H9 (cell line): ENCODE measurements around the gene SYNGR1. TPM values are rescaled to one million over a fixed set of nuclear protein-coding genes. Genes with fewer than 3 reads are reported as not detected.

Source experiments
- DNase-seq: peaks from one replicate; pipeline ENCODE4 v3.0.0-alpha.2; 2017
- H2AFZ ChIP-seq: one replicate; pipeline ENCODE4 v1.6.1; 2013; ENCODE audit warnings: mild to moderate bottlenecking, low read length, control low read depth, moderate library complexity
- H2AK5ac ChIP-seq: 2 replicates; pipeline ENCODE4 v1.6.1; 2013; ENCODE audit warnings: low read length, control low read depth, mixed read lengths; ENCODE audit not compliant: insufficient read length
- H2BK120ac ChIP-seq: one replicate; pipeline ENCODE4 v1.6.1; 2013; ENCODE audit warnings: low read depth, mild to moderate bottlenecking, low read length, control low read depth, inconsistent platforms; ENCODE audit not compliant: poor library complexity, severe bottlenecking
- H2BK12ac ChIP-seq: 2 replicates; pipeline ENCODE4 v1.6.1; 2013; ENCODE audit warnings: low read length, control low read depth, mixed read lengths, low read depth; ENCODE audit not compliant: insufficient read length
- H2BK15ac ChIP-seq: 2 replicates; pipeline ENCODE4 v1.6.1; 2013; ENCODE audit warnings: low read depth, low read length, control low read depth
- H2BK20ac ChIP-seq: one replicate; pipeline ENCODE4 v1.6.1; 2013; ENCODE audit warnings: low read depth, mild to moderate bottlenecking, low read length, control low read depth, inconsistent platforms; ENCODE audit not compliant: poor library complexity, severe bottlenecking
- H2BK5ac ChIP-seq: 2 replicates; pipeline ENCODE4 v1.6.1; 2013; ENCODE audit warnings: low read length, control low read depth, mixed read lengths; ENCODE audit not compliant: insufficient read length
- H3K14ac ChIP-seq: 2 replicates; pipeline ENCODE4 v1.6.1; 2013; ENCODE audit warnings: low read length, control low read depth; ENCODE audit not compliant: insufficient read depth
- H3K18ac ChIP-seq: 2 replicates; pipeline ENCODE4 v1.6.1; 2013; ENCODE audit warnings: low read depth, mild to moderate bottlenecking, mixed read lengths, low read length, control low read depth; ENCODE audit not compliant: insufficient read length
- H3K23ac ChIP-seq: 2 replicates; pipeline ENCODE4 v1.6.1; 2013; ENCODE audit warnings: low read length, control low read depth, mixed read lengths, low read depth; ENCODE audit not compliant: insufficient read length
- H3K23me2 ChIP-seq: 2 replicates; pipeline ENCODE4 v1.6.1; 2013; ENCODE audit warnings: low read depth, mild to moderate bottlenecking, mixed read lengths, low read length, control low read depth; ENCODE audit not compliant: insufficient read length, poor library complexity, severe bottlenecking
- H3K27ac ChIP-seq: 2 replicates; pipeline ENCODE4 v1.5.1; 2013; ENCODE audit warnings: low read length, control low read depth, mixed read lengths, low read depth; ENCODE audit not compliant: insufficient read length
- H3K27me3 ChIP-seq: 2 replicates; pipeline ENCODE4 v1.6.1; 2013; ENCODE audit warnings: low read length, control low read depth, inconsistent platforms; ENCODE audit not compliant: insufficient read depth
- H3K4ac ChIP-seq: 2 replicates; pipeline ENCODE4 v1.6.1; 2013; ENCODE audit warnings: low read depth, mild to moderate bottlenecking, control low read depth, inconsistent platforms, low read length, moderate library complexity
- H3K4me1 ChIP-seq: 2 replicates; pipeline ENCODE4 v1.6.1; 2013; ENCODE audit warnings: low read length, control low read depth, inconsistent platforms; ENCODE audit not compliant: insufficient read depth
- H3K4me2 ChIP-seq: 2 replicates; pipeline ENCODE4 v1.6.1; 2013; ENCODE audit warnings: low read length, control low read depth, mixed read lengths; ENCODE audit not compliant: insufficient read length, insufficient read depth
- H3K56ac ChIP-seq: 2 replicates; pipeline ENCODE4 v1.6.1; 2013; ENCODE audit warnings: low read depth, mild to moderate bottlenecking, mixed read lengths, low read length, control low read depth; ENCODE audit not compliant: insufficient read length
- H3K79me1 ChIP-seq: 2 replicates; pipeline ENCODE4 v1.6.1; 2013; ENCODE audit warnings: low read depth, mild to moderate bottlenecking, moderate library complexity, low read length, control low read depth, inconsistent platforms; ENCODE audit not compliant: insufficient read depth, poor library complexity, severe bottlenecking
- H3K79me2 ChIP-seq: 2 replicates; pipeline ENCODE4 v1.6.1; 2013; ENCODE audit warnings: low read length, control low read depth, inconsistent platforms; ENCODE audit not compliant: insufficient read depth
- H3K9ac ChIP-seq: 2 replicates; pipeline ENCODE4 v1.6.1; 2013; ENCODE audit warnings: low read length, control low read depth, mixed read lengths; ENCODE audit not compliant: insufficient read length; ENCODE audit errors: extremely low read depth
- H3K9me3 ChIP-seq: one replicate; pipeline ENCODE4 v1.6.1; 2013; ENCODE audit warnings: low read depth, low read length, inconsistent platforms; ENCODE audit not compliant: control insufficient read depth
- H3T11ph ChIP-seq: one replicate; pipeline ENCODE4 v1.6.1; 2013; ENCODE audit warnings: mild to moderate bottlenecking, low read length, control low read depth, inconsistent platforms
- H4K20me1 ChIP-seq: one replicate; pipeline ENCODE4 v1.6.1; 2013; ENCODE audit not compliant: control insufficient read depth, insufficient read length, insufficient read depth
- H4K5ac ChIP-seq: 2 replicates; pipeline ENCODE4 v1.6.1; 2013; ENCODE audit warnings: low read depth, mild to moderate bottlenecking, mixed read lengths, low read length, control low read depth; ENCODE audit not compliant: insufficient read length
- H4K8ac ChIP-seq: replicated peaks from 2 replicates; pipeline ENCODE4 v1.6.1; 2013; ENCODE audit warnings: low read length, control low read depth, mixed read lengths, low read depth; ENCODE audit not compliant: insufficient read length
- H4K91ac ChIP-seq: 2 replicates; pipeline ENCODE4 v1.6.1; 2013; ENCODE audit warnings: low read depth, mild to moderate bottlenecking, moderate library complexity, mixed read lengths, low read length, control low read depth; ENCODE audit not compliant: insufficient read length
- H3K27ac Mint-ChIP-seq, 3 experiments: 2 replicates in 2 of 3; 3 replicates in 1 of 3; pipeline ENCODE4 v1.8.0; 2020 to 2021; ENCODE audit warnings: mixed read lengths in 3 of 3, mild to moderate bottlenecking in 1 of 3, moderate library complexity in 1 of 3
- H3K27me3 Mint-ChIP-seq: 2 replicates; pipeline ENCODE4 v1.8.0; 2021; ENCODE audit warnings: low read depth, mild to moderate bottlenecking, moderate library complexity, mixed read lengths
- H3K36me3 Mint-ChIP-seq, 3 experiments: 2 replicates in 2 of 3; 3 replicates in 1 of 3; pipeline ENCODE4 v1.8.0; 2020 to 2021; ENCODE audit warnings: low read depth in 3 of 3, mixed read lengths in 3 of 3; ENCODE audit not compliant: insufficient read depth in 1 of 3
- H3K4me1 Mint-ChIP-seq, 2 experiments: 2 replicates each; pipeline ENCODE4 v1.8.0; 2020; ENCODE audit warnings: mixed read lengths in 2 of 2
- H3K4me3 Mint-ChIP-seq, 2 experiments: 2 replicates in 1 of 2; 3 replicates in 1 of 2; pipeline ENCODE4 v1.8.0; 2020 to 2021; ENCODE audit warnings: mild to moderate bottlenecking in 2 of 2, mixed read lengths in 2 of 2, moderate library complexity in 1 of 2
- H3K9me3 Mint-ChIP-seq, 2 experiments: 2 replicates in 1 of 2; 3 replicates in 1 of 2; pipeline ENCODE4 v1.8.0; 2020; ENCODE audit warnings: mild to moderate bottlenecking in 2 of 2, mixed read lengths in 2 of 2, moderate library complexity in 1 of 2
- CTCF ChIP-seq: fragments of 200-600 bp; sonication (generic); conservative IDR thresholded peaks from 3 replicates; pipeline ENCODE4 v1.8.0; 2021; ENCODE audit warnings: antibody characterized with exemption, mild to moderate bottlenecking
- WGBS: extraction: QIAGEN DNeasy Blood & Tissue Kit; methylation state at CpG from one replicate; pipeline ENCODE4 v1.1.7; 2013; ENCODE audit warnings: missing lambda C conversion rate, low lambda C conversion rate, mixed read lengths; ENCODE audit not compliant: insufficient read length; ENCODE audit errors: extremely low coverage; 5-methylcytosine and 5-hydroxymethylcytosine counted together
- total RNA-seq: library from RNA; stranded (reverse); gene quantifications from 2 replicates; pipeline ENCODE4 v1.2.1, GENCODE V29; 2021

Gene SYNGR1
- total RNA-seq, 1 experiment from 2014 or later = 13.2 TPM

- no peak overlapping the region for H3K27ac Mint-ChIP-seq
- H3K4me1 ChIP-seq = no peaks in the 10 kb centered on the region
- no peak overlapping the region for H2BK20ac ChIP-seq
- no peaks in the 10 kb centered on the region for H4K20me1 ChIP-seq
- H3K4me2 ChIP-seq = no peak overlapping the region
- peaks cover 0 to 10% (median 0%) of the 10 kb centered on the region in 3 experiments; a peak in 3 of 7 replicates for H3K36me3 Mint-ChIP-seq
- no peaks in the 10 kb centered on the region for H3K79me1 ChIP-seq
- H3K27me3 Mint-ChIP-seq = no peaks in the 10 kb centered on the region; the same call in 1 of the 2 replicates
- no peak overlapping the region for H4K91ac ChIP-seq
- H2BK5ac ChIP-seq = no peak overlapping the region
- H3K56ac ChIP-seq = no peak overlapping the region
- DNase-seq = no peak
- H3K9me3 Mint-ChIP-seq = peaks cover 2 to 6% of the 10 kb centered on the region in 2 experiments; a peak in 4 of 5 replicates
- H4K8ac ChIP-seq = no peak overlapping the region
- no peak overlapping the region for H3K23ac ChIP-seq
- H3K14ac ChIP-seq = no peak overlapping the region
- no peak overlapping the region for H3T11ph ChIP-seq
- no peaks in the 10 kb centered on the region for H3K9me3 ChIP-seq
- H3K18ac ChIP-seq = no peak overlapping the region
- H3K4me3 Mint-ChIP-seq = no peak overlapping the region
- no peak overlapping the region for H3K4ac ChIP-seq
- H2BK15ac ChIP-seq = no peak overlapping the region
- H2BK12ac ChIP-seq = no peak overlapping the region
- H4K5ac ChIP-seq = no peak overlapping the region
- WGBS = no CpG with 5 or more reads among the region's 8 CpGs
- H2BK120ac ChIP-seq = no peak overlapping the region
- H3K27ac ChIP-seq = no peak overlapping the region
- no peak overlapping the region for H2AFZ ChIP-seq
- H3K27me3 ChIP-seq = no peaks in the 10 kb centered on the region
- H2AK5ac ChIP-seq = no peak overlapping the region
- H3K4me1 Mint-ChIP-seq = peaks cover 0 to 9% of the 10 kb centered on the region in 2 experiments; a peak in 1 of 4 replicates
- H3K79me2 ChIP-seq = no peaks in the 10 kb centered on the region
- no peak for TF ChIP-seq CTCF
- no peaks in the 10 kb centered on the region for H3K23me2 ChIP-seq
- H3K9ac ChIP-seq = no peak overlapping the region
Measured at GRCh38 chr22:39375646-39376045, 25.9 kb downstream of the SYNGR1 start.
